NCI-H345 treated with DMSO at 0.1 percent for 48 hours (cell line): Measurements from ENCODE around the gene SLC41A3.
"Not testable (repeated sequence)": the region's sequence is repeated elsewhere in the genome, so short reads cannot be mapped to it uniquely, and the experiment has no call there.

ENCODE experiments used
- DNase-seq: peaks from one replicate; lab custom pipeline; 2025; ENCODE audit not compliant: unreplicated experiment; lab: John Stamatoyannopoulos, UW

SLC41A3 gene

GRCh38 chr3:126008219-126008618, 75.7 kb downstream of the SLC41A3 start:
- no peak for DNase-seq

- DNase-seq, result no peak
These were observed 78.0 kb downstream of the SLC41A3 start for GRCh38 chr3:126005951-126006350.

GRCh38 chr3:126004692-126005091, 79.2 kb downstream of the SLC41A3 start:
- DNase-seq, result no peak

GRCh38 chr3:126004217-126004616, 79.7 kb downstream of the SLC41A3 start:
- no peak for DNase-seq

GRCh38 chr3:126003447-126004190, 80.3 kb downstream of the SLC41A3 start:
- DNase-seq, result no peak

GRCh38 chr3:126002189-126002588, 81.7 kb downstream of the SLC41A3 start:
- DNase-seq, result no peak

GRCh38 chr3:125996751-125997150, 87.2 kb downstream of the SLC41A3 start:
- not testable (repeated sequence) for DNase-seq

GRCh38 chr3:125990253-125990970, 93.5 kb downstream of the SLC41A3 start:
- DNase-seq, result peak; percentile 70

- not testable (repeated sequence) for DNase-seq
These were observed 99.0 kb downstream of the SLC41A3 start for GRCh38 chr3:125984951-125985350.

GRCh38 chr3:125977104-125977503, 106.8 kb downstream of the SLC41A3 start:
- DNase-seq, result not testable (repeated sequence)

- DNase-seq, result not testable (repeated sequence)
These were observed 107.9 kb downstream of the SLC41A3 start for GRCh38 chr3:125976003-125976390.

- DNase-seq, result not testable (repeated sequence)
These were observed 108.5 kb downstream of the SLC41A3 start for GRCh38 chr3:125975245-125976002.

GRCh38 chr3:125971997-125972944, 111.7 kb downstream of the SLC41A3 start:
- peak; percentile 13 for DNase-seq

- not testable (repeated sequence) for DNase-seq
These were observed 115.0 kb downstream of the SLC41A3 start, which contains the start of gene ROPN1B for GRCh38 chr3:125968701-125969592. Gene ROPN1B, plus strand, starts transcription at chr3:125969178. Its CDS starts 2,877 bp downstream, at chr3:125972055.

- not testable (repeated sequence) for DNase-seq
These were observed 115.8 kb downstream of the SLC41A3 start for GRCh38 chr3:125968121-125968520.

GRCh38 chr3:125967156-125967555, 116.8 kb downstream of the SLC41A3 start:
- DNase-seq, result peak; percentile 39

- no peak for DNase-seq
These were observed 118.4 kb downstream of the SLC41A3 start for GRCh38 chr3:125965505-125965904.

- DNase-seq, result not testable (repeated sequence)
These were observed 120.1 kb downstream of the SLC41A3 start for GRCh38 chr3:125963834-125964233.

- DNase-seq, result no peak
These were observed 122.7 kb downstream of the SLC41A3 start for GRCh38 chr3:125961289-125961589.
